Measurements from ENCODE around the gene GRPR. TPM values are rescaled to one million over a fixed set of nuclear protein-coding genes. Genes with fewer than 3 reads are reported as not detected.

The GRPR gene
- total RNA-seq, 1 experiment from 2014 or later: 28.8 TPM

GRCh38 chrX:16140983-16141382, 17.6 kb downstream of the GRPR start:
- H3K4me2 ChIP-seq (ENCODE audit: insufficient read depth, insufficient read length, low read length): no peak overlapping the region
- no peak overlapping the region for H2BK120ac ChIP-seq (ENCODE audit: low read depth, low read length, poor library complexity, severe bottlenecking)
- H3K79me1 ChIP-seq (ENCODE audit: insufficient read depth, low read depth, low read length, poor library complexity, severe bottlenecking): peaks cover 6% of the 10 kb centered on the region
- no peak overlapping the region for H3K9ac ChIP-seq (ENCODE audit: extremely low read depth, insufficient read length, low read length)
- no peak overlapping the region for H3T11ph ChIP-seq (ENCODE audit: low read length)
- no peaks in the 10 kb centered on the region for H3K23me2 ChIP-seq (ENCODE audit: insufficient read length, low read depth, low read length, poor library complexity, severe bottlenecking)
- no peak overlapping the region for H4K8ac ChIP-seq (replicated peaks; ENCODE audit: insufficient read length, low read depth, low read length)
- no peak overlapping the region for H3K4ac ChIP-seq (ENCODE audit: low read depth, low read length)
- H3K36me3 Mint-ChIP-seq (ENCODE audit: insufficient read depth in 1 of 3, low read depth in 3 of 3): peaks cover 22 to 46% (median 32%) of the 10 kb centered on the region in 3 experiments
- no peak overlapping the region for H3K14ac ChIP-seq (ENCODE audit: insufficient read depth, low read length)
- H4K91ac ChIP-seq (ENCODE audit: insufficient read length, low read depth, low read length): no peak overlapping the region
- no peaks in the 10 kb centered on the region for H3K27me3 ChIP-seq (ENCODE audit: insufficient read depth, low read length)
- H3K56ac ChIP-seq (ENCODE audit: insufficient read length, low read depth, low read length): no peak overlapping the region
- H4K5ac ChIP-seq (ENCODE audit: insufficient read length, low read depth, low read length): no peak overlapping the region
- no peaks in the 10 kb centered on the region for H4K20me1 ChIP-seq (ENCODE audit: control insufficient read depth, insufficient read depth, insufficient read length)
- peak overlapping the region in 2 of 3 experiments; percentile 25 to 74; a peak in 2 of 7 replicates for H3K27ac Mint-ChIP-seq
- peaks cover 6 to 7% of the 10 kb centered on the region in 2 experiments for H3K4me1 Mint-ChIP-seq
- no peak overlapping the region for H3K27ac ChIP-seq (ENCODE audit: insufficient read length, low read depth, low read length)
- no peak overlapping the region for H2BK15ac ChIP-seq (ENCODE audit: low read depth, low read length)
- DNase-seq: no peak
- TF ChIP-seq CTCF (conservative IDR thresholded peaks at IDR 0.05): no peak
- H3K9me3 Mint-ChIP-seq: peaks cover 8% of the 10 kb centered on the region in 2 experiments; a peak in 4 of 5 replicates
- no peak overlapping the region for H3K4me3 Mint-ChIP-seq
- H3K27me3 Mint-ChIP-seq (ENCODE audit: low read depth): no peaks in the 10 kb centered on the region
- H3K79me2 ChIP-seq (ENCODE audit: insufficient read depth, low read length): peaks cover 65% of the 10 kb centered on the region
- no peaks in the 10 kb centered on the region for H3K9me3 ChIP-seq (ENCODE audit: control insufficient read depth, low read depth, low read length)
- H3K4me1 ChIP-seq (ENCODE audit: insufficient read depth, low read length): peaks cover 11% of the 10 kb centered on the region; the same call in 1 of the 2 replicates
- no peak overlapping the region for H2BK12ac ChIP-seq (ENCODE audit: insufficient read length, low read depth, low read length)
- no peak overlapping the region for H2AK5ac ChIP-seq (ENCODE audit: insufficient read length, low read length)
- H2BK5ac ChIP-seq (ENCODE audit: insufficient read length, low read length): no peak overlapping the region
- H3K18ac ChIP-seq (ENCODE audit: insufficient read length, low read depth, low read length): no peak overlapping the region
- no peak overlapping the region for H3K23ac ChIP-seq (ENCODE audit: insufficient read length, low read depth, low read length)
- no peak overlapping the region for H2AFZ ChIP-seq (ENCODE audit: low read length)
- H2BK20ac ChIP-seq (ENCODE audit: low read depth, low read length, poor library complexity, severe bottlenecking): no peak overlapping the region
